ENCODE data around the gene ABCA4. TPM values are rescaled to one million over a fixed set of nuclear protein-coding genes. Genes with fewer than 3 reads are reported as not detected.

ABCA4 gene
- total RNA-seq, 4 donors from 2014 or later, result 0.18 to 0.57 TPM; not detected in 2

GRCh38 chr1:94109478-94109877 lies 11.5 kb downstream of the ABCA4 start:
- TF ChIP-seq CTCF (IDR thresholded peaks at IDR 0.05) (no peak), POLR2A (IDR thresholded peaks at IDR 0.05) (no peak)
- Histone ChIP-seq H3K9me3 (no peaks in the 10 kb centered on the region), H3K27me3 (peaks cover 0 to 11% (median 0%) of the 10 kb centered on the region in 4 donors), H3K4me3 (no peak overlapping the region), H3K27ac (no peak overlapping the region), H3K36me3 (no peaks in the 10 kb centered on the region), H3K4me1 (peaks cover 0 to 9% (median 0%) of the 10 kb centered on the region in 3 donors)
- WGBS, 2 donors, result 36 to 59% methylated on average over 3 to 4 of the region's 4 CpGs
- DNase-seq, result no peak
- intact Hi-C loops (cut with DNase I), result no loop called here

- Histone ChIP-seq H3K36me3 (no peaks in the 10 kb centered on the region), H3K4me1 (peaks cover 0 to 9% (median 0%) of the 10 kb centered on the region in 3 donors), H3K9me3 (no peaks in the 10 kb centered on the region), H3K27ac (no peak overlapping the region), H3K27me3 (peaks cover 0 to 11% (median 0%) of the 10 kb centered on the region in 4 donors), H3K4me3 (no peak overlapping the region)
- intact Hi-C loops (cut with DNase I), result no loop called here
- WGBS, 2 donors, result 84 to 86% methylated on average over 6 of the region's 6 CpGs
- TF ChIP-seq POLR2A (IDR thresholded peaks at IDR 0.05) (no peak), CTCF (IDR thresholded peaks at IDR 0.05) (no peak)
- no peak for DNase-seq
Measured at GRCh38 chr1:94107141-94107540, 13.8 kb downstream of the ABCA4 start.

- peaks cover 0 to 9% (median 0%) of the 10 kb centered on the region in 3 donors for H3K4me1 ChIP-seq
- H3K27me3 ChIP-seq, result peaks cover 0 to 12% (median 0%) of the 10 kb centered on the region in 4 donors
- no peaks in the 10 kb centered on the region for H3K9me3 ChIP-seq
- TF ChIP-seq CTCF (IDR thresholded peaks at IDR 0.05) (no peak), POLR2A (IDR thresholded peaks at IDR 0.05) (no peak)
- intact Hi-C loops (cut with DNase I), result no loop called here
- H3K36me3 ChIP-seq, result no peaks in the 10 kb centered on the region
- DNase-seq, result no peak
- H3K4me3 ChIP-seq, result no peak overlapping the region
- H3K27ac ChIP-seq, result no peak overlapping the region
- WGBS, 2 donors, result 71 to 75% methylated on average over 5 to 8 of the region's 8 CpGs
Measured at GRCh38 chr1:94106716-94107115, 14.2 kb downstream of the ABCA4 start.

GRCh38 chr1:94105957-94106529 lies 14.9 kb downstream of the ABCA4 start:
- WGBS, 2 donors, result 43 to 72% methylated on average over 2 to 9 of the region's 9 CpGs
- DNase-seq, result no peak
- no peak for TF ChIP-seq CTCF (IDR thresholded peaks at IDR 0.05)
- TF ChIP-seq POLR2A (IDR thresholded peaks at IDR 0.05), result no peak
- no peaks in the 10 kb centered on the region for H3K36me3 ChIP-seq
- no peak overlapping the region for H3K27ac ChIP-seq
- peaks cover 0 to 18% (median 0%) of the 10 kb centered on the region in 4 donors for H3K27me3 ChIP-seq
- H3K4me3 ChIP-seq, result no peak overlapping the region
- H3K4me1 ChIP-seq, result peaks cover 0 to 12% (median 0%) of the 10 kb centered on the region in 3 donors
- H3K9me3 ChIP-seq, result no peaks in the 10 kb centered on the region
- intact Hi-C loops (cut with DNase I), result no loop called here

- Histone ChIP-seq H3K27ac (no peak overlapping the region), H3K9me3 (no peaks in the 10 kb centered on the region), H3K4me1 (peaks cover 0 to 17% (median 0%) of the 10 kb centered on the region in 3 donors), H3K36me3 (no peaks in the 10 kb centered on the region), H3K27me3 (peaks cover 0 to 21% (median 0%) of the 10 kb centered on the region in 4 donors), H3K4me3 (no peak overlapping the region)
- TF ChIP-seq CTCF (IDR thresholded peaks at IDR 0.05) (no peak), POLR2A (IDR thresholded peaks at IDR 0.05) (no peak)
- WGBS, 2 donors, result 0 to 60% methylated on average over 1 to 6 of the region's 7 CpGs
- no peak for DNase-seq
- intact Hi-C loops (cut with DNase I), result no loop called here
Measured at GRCh38 chr1:94105581-94105952, 15.4 kb downstream of the ABCA4 start.
